Esophagus squamous epithelium (tissue), 5 donors: Measurements from ENCODE around the gene IL19. TPM values are rescaled to one million over a fixed set of nuclear protein-coding genes. Genes with fewer than 3 reads are reported as not detected.

Experiments used
- DNase-seq: peaks from one replicate; lab custom pipeline; 2025; lab: John Stamatoyannopoulos, UW
- H3K27ac ChIP-seq, 4 donors: fragments of 200-600 bp; sonication (generic); one replicate each; pipeline ENCODE4 v1.5.1; 2016 to 2019; ENCODE audit warnings: mild to moderate bottlenecking in 1 of 4
- H3K27me3 ChIP-seq, 4 donors: fragments of 200-600 bp; sonication (generic); 1 replicate in 3 of 4; 2 replicates in 1 of 4; pipeline versions ENCODE4 v1.5.1 to v1.6.0; 2017 to 2021; ENCODE audit warnings: antibody characterized with exemption in 1 of 4
- H3K36me3 ChIP-seq, 3 donors: fragments of 200-600 bp; sonication (generic); one replicate each; pipeline ENCODE4 v1.5.1; 2016 to 2019
- H3K4me1 ChIP-seq, 3 donors: fragments of 200-600 bp; sonication (generic); one replicate each; pipeline ENCODE4 v1.5.1; 2017 to 2019
- H3K4me3 ChIP-seq, 4 donors: fragments of 200-600 bp; sonication (generic); 1 replicate in 3 of 4; 2 replicates in 1 of 4; pipeline ENCODE4 v1.5.1; 2016 to 2019; ENCODE audit warnings: mild to moderate bottlenecking in 2 of 4, moderate library complexity in 1 of 4
- H3K9me3 ChIP-seq, 3 donors: fragments of 200-600 bp; sonication (generic); one replicate each; pipeline ENCODE4 v1.5.1; 2016 to 2019
- CTCF ChIP-seq, 6 experiments: fragments of 450-650 bp in 4 of 6; fragments of 200-600 bp in 2 of 6; sonication (generic) in 2 of 6; IDR thresholded peaks; one replicate each; pipeline ENCODE4 v1.5.1; 2016 to 2019; ENCODE audit warnings: antibody characterized with exemption in 6 of 6, mild to moderate bottlenecking in 4 of 6, moderate library complexity in 4 of 6
- POLR2A ChIP-seq, 4 donors: fragments of 450-650 bp; IDR thresholded peaks; one replicate each; pipeline ENCODE4 v1.6.1; 2017; ENCODE audit warnings: antibody characterized with exemption in 4 of 4, mild to moderate bottlenecking in 4 of 4, moderate library complexity in 3 of 4
- WGBS, 2 donors: methylation state at CpG; one replicate each; pipeline ENCODE4 v1.1.5; 2018; 5-methylcytosine and 5-hydroxymethylcytosine counted together
- intact Hi-C: fragments of 100-400 bp; cut with DNase I; formaldehyde crosslinking; loops from one replicate; pipeline ENCODE4 v1.15.0; 2022
- total RNA-seq, 4 donors: library from RNA; depleted of rRNA; stranded (reverse); fragments of >200 nt; gene quantifications; one replicate each; pipeline ENCODE4 v1.1.0, GENCODE V29; 2016
- donor health status: DM: yes; HTN: yes; CAD: no.

Gene IL19
- total RNA-seq, 4 donors from 2014 or later, result 0.23 to 16.8 (median 16.3) TPM; not detected in 1

- Histone ChIP-seq H3K9me3 (no peaks in the 10 kb centered on the region), H3K27me3 (peaks cover 0 to 20% (median 0%) of the 10 kb centered on the region in 4 donors), H3K27ac (no peak overlapping the region), H3K4me1 (peaks cover 0 to 3% (median 0%) of the 10 kb centered on the region in 3 donors), H3K4me3 (no peak overlapping the region), H3K36me3 (no peaks in the 10 kb centered on the region)
- DNase-seq, result no peak
- TF ChIP-seq POLR2A (IDR thresholded peaks at IDR 0.05) (no peak), CTCF (IDR thresholded peaks at IDR 0.05) (no peak)
- intact Hi-C loops, result no loop called here
Measured at GRCh38 chr1:206842854-206843253, 72.3 kb downstream of the IL19 start.

GRCh38 chr1:206843626-206844025 lies 73.1 kb downstream of the IL19 start:
- WGBS, 2 donors, result 90 to 94% methylated on average over 4 of the region's 4 CpGs
- no peak for DNase-seq
- Histone ChIP-seq H3K4me1 (peaks cover 0 to 3% (median 0%) of the 10 kb centered on the region in 3 donors), H3K27ac (no peak overlapping the region), H3K36me3 (no peaks in the 10 kb centered on the region), H3K27me3 (peaks cover 0 to 14% (median 0%) of the 10 kb centered on the region in 4 donors), H3K4me3 (no peak overlapping the region), H3K9me3 (no peaks in the 10 kb centered on the region)
- intact Hi-C loops, result no loop called here
- TF ChIP-seq CTCF (IDR thresholded peaks at IDR 0.05), result no peak
- TF ChIP-seq POLR2A (IDR thresholded peaks at IDR 0.05), result no peak

- Histone ChIP-seq H3K27me3 (peaks cover 0 to 3% (median 0%) of the 10 kb centered on the region in 4 donors), H3K27ac (no peak overlapping the region), H3K4me3 (no peak overlapping the region), H3K4me1 (peaks cover 0 to 3% (median 0%) of the 10 kb centered on the region in 3 donors), H3K36me3 (no peaks in the 10 kb centered on the region), H3K9me3 (no peaks in the 10 kb centered on the region)
- intact Hi-C loops, result no loop called here
- no peak for TF ChIP-seq POLR2A (IDR thresholded peaks at IDR 0.05)
- no peak for TF ChIP-seq CTCF (IDR thresholded peaks at IDR 0.05)
- DNase-seq, result no peak
Measured at GRCh38 chr1:206846487-206846886, 75.9 kb downstream of the IL19 start.

- no peak overlapping the region for H3K27ac ChIP-seq
- H3K36me3 ChIP-seq, result no peaks in the 10 kb centered on the region
- H3K9me3 ChIP-seq, result peaks cover 0 to 2% (median 0%) of the 10 kb centered on the region in 3 donors
- H3K4me3 ChIP-seq, result no peak overlapping the region
- no peak for DNase-seq
- intact Hi-C loops, result no loop called here
- H3K4me1 ChIP-seq, result peaks cover 0 to 3% (median 0%) of the 10 kb centered on the region in 3 donors
- WGBS, 2 donors, result 94 to 97% methylated on average over 3 of the region's 3 CpGs
- TF ChIP-seq POLR2A (IDR thresholded peaks at IDR 0.05) (no peak), CTCF (IDR thresholded peaks at IDR 0.05) (no peak)
- H3K27me3 ChIP-seq, result peaks cover 0 to 3% (median 0%) of the 10 kb centered on the region in 4 donors
Measured at GRCh38 chr1:206847337-206847834, 76.8 kb downstream of the IL19 start.

- no peak overlapping the region for H3K4me3 ChIP-seq
- no peak for DNase-seq
- intact Hi-C loops, result no loop called here
- WGBS, 2 donors, result 60 to 65% methylated on average over 1 of the region's 1 CpG
- peaks cover 0 to 3% (median 0%) of the 10 kb centered on the region in 3 donors for H3K4me1 ChIP-seq
- TF ChIP-seq POLR2A (IDR thresholded peaks at IDR 0.05), result no peak
- no peak for TF ChIP-seq CTCF (IDR thresholded peaks at IDR 0.05)
- H3K9me3 ChIP-seq, result peaks cover 0 to 7% (median 0%) of the 10 kb centered on the region in 3 donors
- peaks cover 0 to 3% (median 0%) of the 10 kb centered on the region in 4 donors for H3K27me3 ChIP-seq
- no peak overlapping the region for H3K27ac ChIP-seq
- no peaks in the 10 kb centered on the region for H3K36me3 ChIP-seq
Measured at GRCh38 chr1:206847946-206848345, 77.4 kb downstream of the IL19 start.
